Hematopoietic multipotent progenitor cell (in vitro differentiated cells): ENCODE data around the gene TRIM44. TPM values are rescaled to one million over a fixed set of nuclear protein-coding genes. Genes with fewer than 3 reads are reported as not detected.
"Not testable (repeated sequence)": the region's sequence is repeated elsewhere in the genome, so short reads cannot be mapped to it uniquely, and the experiment has no call there.

Experiments
- DNase-seq, 3 donors: peaks; one replicate each; pipeline ENCODE4 v3.0.0-alpha.2; 2011 to 2015; ENCODE audit warnings: low read depth in 2 of 3, low spot score in 2 of 3
- total RNA-seq: library from RNA; depleted of rRNA; stranded (reverse); fragments of >200 nt; gene quantifications from one replicate; pipeline ENCODE4 v1.2.3, GENCODE V29; 2012

Gene TRIM44
- total RNA-seq, 1 donor: 28.0 TPM

- DNase-seq: no peak
These were observed 52.5 kb downstream of the TRIM44 start for GRCh38 chr11:35714882-35715627.

DNA sequence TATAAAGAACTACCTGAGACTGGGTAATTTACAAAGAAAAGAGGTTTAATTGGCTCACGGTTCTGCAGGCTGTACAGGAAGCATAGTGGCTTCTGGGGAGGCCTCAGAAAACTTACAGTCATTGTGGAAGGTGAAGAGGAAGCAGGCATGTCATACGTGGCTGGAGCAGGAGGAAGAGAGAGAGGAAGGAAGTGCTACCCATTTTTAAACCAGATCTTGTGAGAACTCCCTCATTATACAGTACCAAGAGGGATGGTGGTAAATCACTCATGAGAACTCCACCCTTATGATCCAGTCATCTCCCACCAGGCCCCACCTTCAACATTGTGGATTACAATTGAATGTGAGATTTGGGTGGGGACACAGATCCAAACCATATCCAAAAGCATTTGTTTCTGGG, 53.1 kb downstream of the TRIM44 start:
- DNase-seq: not testable (repeated sequence)

- no peak for DNase-seq
These were observed 54.5 kb downstream of the TRIM44 start for GRCh38 chr11:35717043-35717442.

DNA sequence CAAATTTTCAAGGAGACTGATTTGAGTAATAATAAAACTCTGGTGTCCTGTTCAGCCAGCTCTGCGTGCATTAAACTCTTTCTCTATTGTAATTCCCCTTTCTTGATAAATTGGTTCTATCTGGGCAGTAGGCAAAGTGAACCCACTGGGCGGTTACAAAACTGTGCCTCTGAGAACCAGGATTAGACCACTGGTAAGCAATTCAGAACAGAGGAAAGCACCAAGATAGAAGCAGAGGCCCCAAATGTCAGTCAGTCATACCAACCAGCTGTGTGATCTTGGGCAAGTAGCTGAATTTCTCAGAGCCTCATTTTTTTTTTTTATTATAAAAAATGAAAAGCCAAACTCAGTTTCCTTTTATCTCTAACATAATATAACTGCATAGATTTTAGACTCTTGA, 54.9 kb downstream of the TRIM44 start:
- no peak for DNase-seq

DNA sequence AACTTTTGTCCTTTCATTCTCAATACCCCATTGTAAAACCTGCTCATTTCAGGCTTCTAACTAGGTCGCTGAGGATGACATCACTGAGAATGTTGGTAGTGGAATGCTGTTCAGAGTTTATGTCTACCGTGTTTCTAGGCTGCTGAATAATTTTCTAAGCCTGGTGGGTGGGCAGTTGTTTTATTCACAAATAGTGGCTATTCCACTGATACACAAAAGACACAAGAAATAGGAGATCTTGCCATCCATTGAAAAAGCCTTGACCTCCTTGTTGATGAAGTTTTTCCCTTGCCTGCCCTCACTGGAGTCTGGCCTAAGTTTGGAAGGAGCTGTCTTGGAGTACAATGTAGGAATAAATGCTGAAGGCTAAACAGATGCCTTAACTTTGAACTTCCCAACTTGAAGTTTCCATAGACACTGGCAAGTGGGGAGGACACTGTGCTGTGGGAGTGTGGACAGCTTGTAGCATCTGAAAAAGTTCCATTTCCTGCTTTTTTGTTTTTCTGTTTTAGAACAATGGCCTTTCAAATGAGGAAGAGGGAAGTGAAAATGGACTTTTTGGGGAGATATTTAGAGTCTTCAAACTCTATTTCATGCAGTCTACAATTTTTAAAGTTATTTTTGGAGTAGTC, 59.2 kb downstream of the TRIM44 start:
- DNase-seq: no peak

DNA sequence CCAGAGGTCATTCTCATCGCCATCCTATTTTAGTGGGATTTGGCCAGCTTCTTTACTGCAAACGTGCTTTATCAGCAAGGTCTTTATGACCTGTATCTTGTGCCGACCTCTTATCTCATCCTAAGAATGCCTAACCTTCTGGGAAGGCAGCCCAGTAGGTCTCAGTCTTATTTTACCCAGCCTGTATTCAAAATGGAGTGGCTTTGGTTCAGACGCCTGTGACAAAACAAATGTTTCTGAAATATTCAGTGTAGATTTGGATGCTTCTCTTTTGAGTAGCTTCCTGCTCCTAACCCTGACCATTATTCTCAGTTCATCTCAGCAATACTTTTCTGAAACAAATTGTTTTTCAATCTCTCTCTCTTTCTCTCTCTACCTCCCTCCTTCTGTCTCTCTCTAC, 60.1 kb downstream of the TRIM44 start:
- no peak for DNase-seq

DNA sequence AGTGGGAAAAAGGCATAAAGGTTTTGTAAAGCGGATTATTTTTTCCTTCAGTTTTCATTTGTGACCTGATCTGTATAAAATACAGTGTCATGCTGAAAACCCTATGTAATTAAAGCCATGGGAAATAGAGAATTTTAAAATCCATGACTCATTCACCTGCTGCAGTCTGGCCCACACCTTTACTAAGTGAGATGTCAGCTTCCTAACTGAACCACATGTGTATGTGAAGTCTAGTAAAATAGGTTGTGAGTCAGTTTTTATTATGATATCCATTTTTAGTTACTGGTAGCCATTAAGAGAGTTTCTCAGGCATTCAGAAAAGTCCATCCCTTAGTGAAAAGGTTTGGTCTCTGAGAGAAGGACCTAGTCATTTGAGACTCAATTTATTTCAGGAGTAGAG, 60.9 kb downstream of the TRIM44 start:
- no peak for DNase-seq

GRCh38 chr11:35723913-35724312, 61.3 kb downstream of the TRIM44 start:
- DNase-seq: no peak

DNA sequence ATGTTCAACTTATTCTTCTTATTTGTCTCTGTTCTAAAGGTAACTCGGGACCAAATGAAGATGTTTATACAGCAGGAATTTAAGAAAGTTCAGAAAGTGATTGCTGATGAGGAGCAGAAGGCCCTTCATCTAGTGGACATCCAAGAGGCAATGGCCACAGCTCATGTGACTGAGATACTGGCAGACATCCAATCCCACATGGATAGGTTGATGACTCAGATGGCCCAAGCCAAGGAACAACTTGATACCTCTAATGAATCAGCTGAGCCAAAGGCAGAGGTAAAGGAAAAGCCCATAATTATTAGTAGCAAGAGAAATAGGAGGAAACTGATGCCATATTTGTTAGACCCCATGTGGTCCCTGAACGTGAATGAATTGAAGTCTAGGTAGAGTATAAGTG, 63.3 kb downstream of the TRIM44 start:
- DNase-seq: no peak

DNA sequence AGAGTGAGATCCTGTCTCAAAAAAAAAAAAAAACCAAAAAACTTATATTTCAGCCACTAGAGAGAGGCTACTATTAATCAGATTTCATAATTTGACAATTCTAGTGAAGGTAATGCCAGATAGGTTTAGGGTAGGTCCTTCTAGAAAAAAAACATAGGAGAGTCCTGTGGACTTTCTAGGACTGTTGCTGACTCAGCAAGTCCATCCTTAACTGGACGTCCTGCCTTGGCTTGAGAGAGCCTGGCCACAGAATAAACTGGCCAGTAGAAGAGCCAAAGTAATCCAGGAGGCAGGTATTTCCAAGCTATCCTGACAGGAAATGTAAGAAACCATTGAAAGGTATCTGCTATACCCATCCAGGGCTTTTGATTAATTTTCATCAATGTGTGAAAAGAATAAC, 64.6 kb downstream of the TRIM44 start:
- DNase-seq: no peak

DNA sequence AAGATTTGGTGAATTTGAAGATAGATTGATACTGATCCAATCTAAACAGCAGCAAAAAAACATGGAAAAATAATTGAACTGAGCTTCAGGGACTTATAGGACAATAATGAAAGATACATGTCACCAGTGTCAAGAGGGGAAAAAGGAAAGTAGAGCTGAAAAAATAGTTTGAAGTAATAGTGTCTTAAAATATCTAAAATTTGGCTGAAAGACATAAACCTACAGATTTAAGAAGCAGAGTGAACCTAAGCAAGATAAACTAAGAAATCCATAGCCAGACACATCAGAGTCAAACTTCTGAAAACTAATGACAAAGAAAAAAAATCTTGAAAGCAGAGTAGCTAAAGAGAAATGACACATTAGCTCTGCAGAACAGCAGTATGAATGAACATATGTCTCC, 67.7 kb downstream of the TRIM44 start:
- no peak for DNase-seq

- DNase-seq: no peak
These were observed 72.3 kb downstream of the TRIM44 start for GRCh38 chr11:35734669-35735410.

DNA sequence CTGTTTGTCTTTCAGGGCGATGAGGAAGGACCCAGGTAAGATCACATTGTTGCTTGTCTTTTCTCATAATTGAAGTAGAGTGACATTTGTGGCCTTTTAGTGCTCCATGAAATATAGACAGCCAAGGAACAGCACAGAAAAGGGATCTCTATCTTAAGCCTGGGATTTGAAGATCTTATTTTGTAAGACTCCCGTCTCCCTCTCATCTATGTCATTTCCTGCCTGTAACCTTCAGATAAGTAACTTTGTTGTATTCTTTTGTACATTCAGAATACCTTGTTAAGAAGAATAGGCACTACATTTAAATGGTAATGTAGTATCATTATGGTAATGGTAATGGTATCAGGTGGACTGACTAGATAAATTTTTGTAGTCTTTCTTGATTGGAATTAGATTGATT, 72.8 kb downstream of the TRIM44 start:
- DNase-seq: no peak

GRCh38 chr11:35735903-35736302, 73.3 kb downstream of the TRIM44 start:
- DNase-seq: no peak

GRCh38 chr11:35736952-35737351, 74.4 kb downstream of the TRIM44 start:
- no peak for DNase-seq

- DNase-seq: no peak
These were observed 77.7 kb downstream of the TRIM44 start for GRCh38 chr11:35740061-35740799.

- DNase-seq: no peak
These were observed 80.3 kb downstream of the TRIM44 start for GRCh38 chr11:35742707-35743454.

GRCh38 chr11:35746356-35747153, 84.0 kb downstream of the TRIM44 start:
- DNase-seq: no peak

DNA sequence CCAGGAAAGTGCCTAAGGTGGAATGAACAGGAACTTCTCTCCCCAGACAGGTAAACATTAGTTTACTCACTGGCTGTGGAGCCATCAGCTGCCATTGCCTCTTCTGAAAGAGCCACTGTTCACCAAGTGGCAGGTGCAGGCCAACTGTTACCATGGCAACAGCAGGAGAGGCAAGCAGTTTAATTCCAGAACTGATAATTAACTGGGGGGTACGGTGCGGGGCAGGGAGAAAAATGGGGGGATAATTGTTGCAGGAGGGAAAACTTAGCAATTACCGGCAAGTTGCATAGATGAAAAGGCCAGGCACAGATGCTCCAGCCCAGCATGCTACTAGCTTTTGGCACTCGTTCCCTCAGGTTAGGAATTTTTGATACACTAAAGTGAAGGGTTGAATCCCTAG, 85.1 kb downstream of the TRIM44 start:
- no peak for DNase-seq

- no peak for DNase-seq
These were observed 86.1 kb downstream of the TRIM44 start for GRCh38 chr11:35748644-35749043.
